IMR-90 (cell line): ENCODE data around the gene ZNF592. TPM values are rescaled to one million over a fixed set of nuclear protein-coding genes. Genes with fewer than 3 reads are reported as not detected.

Source experiments
- ATAC-seq: fragments of 200-7000 bp; cut with Tn5 transposase; 2 replicates; pipeline ENCODE4 v1.9.1; 2020; ENCODE audit warnings: low read depth, mild to moderate bottlenecking, moderate library complexity
- BruUV-seq: library from RNA; stranded (reverse); fragments of 400-500 nt; replicated peaks from 2 replicates; lab custom pipeline; 2021; lab: Mats Ljungman, UMichigan
- CTCF ChIA-PET: fragments of 300-600 bp; formaldehyde crosslinking; extraction: SDS; loops from one replicate; lab custom pipeline; 2021; ENCODE audit warnings: antibody characterized with exemption; lab: Yijun Ruan, JAX
- POLR2A ChIA-PET: fragments of 300-600 bp; sonication (Branson Sonifier 250); formaldehyde crosslinking; loops from one replicate; lab custom pipeline; 2022; ENCODE audit warnings: antibody characterized with exemption; ENCODE audit not compliant: unreplicated experiment; lab: Charles Lee
- DNase-seq: peaks from one replicate; pipeline ENCODE4 v3.0.0; 2013
- H2AFZ ChIP-seq: replicated peaks from 2 replicates; pipeline ENCODE3; 2013; ENCODE audit warnings: low read length, mild to moderate bottlenecking; ENCODE audit not compliant: poor library complexity
- H2AK5ac ChIP-seq: 2 replicates; pipeline ENCODE4 v1.6.1; 2013; ENCODE audit warnings: low read depth, low read length, inconsistent platforms
- H2AK9ac ChIP-seq: replicated peaks from 2 replicates; pipeline ENCODE3; 2013; ENCODE audit warnings: mild to moderate bottlenecking, low read depth, low read length, moderate library complexity; ENCODE audit not compliant: poor library complexity
- H2BK120ac ChIP-seq: 2 replicates; pipeline ENCODE4 v1.6.1; 2013; ENCODE audit warnings: low read depth, low read length, inconsistent platforms
- H2BK15ac ChIP-seq: 3 replicates; pipeline ENCODE4 v1.6.1; 2013; ENCODE audit warnings: low read depth, low read length, inconsistent platforms
- H2BK20ac ChIP-seq: 2 replicates; pipeline ENCODE4 v1.6.1; 2013; ENCODE audit warnings: low read depth, mild to moderate bottlenecking, inconsistent platforms, low read length, moderate library complexity
- H2BK5ac ChIP-seq: 2 replicates; pipeline ENCODE4 v1.6.1; 2013; ENCODE audit warnings: mild to moderate bottlenecking, low read depth, low read length, inconsistent platforms; ENCODE audit not compliant: poor library complexity, severe bottlenecking
- H3K14ac ChIP-seq: replicated peaks from 2 replicates; pipeline ENCODE4 v1.6.1; 2013; ENCODE audit warnings: low read depth, low read length, inconsistent platforms
- H3K18ac ChIP-seq: 2 replicates; pipeline ENCODE4 v1.6.1; 2013; ENCODE audit warnings: low read depth, low read length, control low read depth
- H3K23ac ChIP-seq: 2 replicates; pipeline ENCODE4 v1.6.1; 2013; ENCODE audit warnings: low read depth, low read length, inconsistent platforms
- H3K27ac ChIP-seq: 2 replicates; pipeline ENCODE4 v1.5.1; 2013; ENCODE audit warnings: mild to moderate bottlenecking, control low read depth, low read length; ENCODE audit not compliant: insufficient read depth
- H3K27me3 ChIP-seq: 2 replicates; pipeline ENCODE4 v1.6.1; 2013; ENCODE audit warnings: low read length; ENCODE audit not compliant: control insufficient read depth, insufficient read depth
- H3K36me3 ChIP-seq: 2 replicates; pipeline ENCODE4 v1.6.1; 2013; ENCODE audit warnings: low read length, mixed read lengths; ENCODE audit not compliant: control insufficient read depth, insufficient read depth
- H3K4ac ChIP-seq: 2 replicates; pipeline ENCODE4 v1.6.1; 2013; ENCODE audit warnings: low read depth, low read length, inconsistent platforms
- H3K4me1 ChIP-seq: 2 replicates; pipeline ENCODE4 v1.6.1; 2013; ENCODE audit warnings: low read length, mixed read lengths; ENCODE audit not compliant: control insufficient read depth, insufficient read depth
- H3K4me2 ChIP-seq: 2 replicates; pipeline ENCODE4 v1.6.1; 2013; ENCODE audit warnings: low read depth, mild to moderate bottlenecking, control low read depth, low read length, moderate library complexity
- H3K4me3 ChIP-seq: 2 replicates; pipeline ENCODE4 v1.5.1; 2013; ENCODE audit warnings: low read depth, mild to moderate bottlenecking, control low read depth, low read length, moderate library complexity; ENCODE audit not compliant: insufficient read depth
- H3K56ac ChIP-seq: 2 replicates; pipeline ENCODE4 v1.6.1; 2013; ENCODE audit warnings: low read length, inconsistent platforms; ENCODE audit not compliant: insufficient read depth; ENCODE audit errors: extremely low read depth
- H3K79me1 ChIP-seq, 2 experiments: 2 replicates each; pipeline ENCODE4 v1.6.1; 2013; ENCODE audit warnings: low read length in 2 of 2, inconsistent platforms in 1 of 2, low read depth in 1 of 2
- H3K9ac ChIP-seq: 2 replicates; pipeline ENCODE4 v1.6.1; 2013; ENCODE audit warnings: low read depth, low read length, control low read depth
- H3K9me1 ChIP-seq: 2 replicates; pipeline ENCODE4 v1.6.1; 2013; ENCODE audit warnings: low read length, inconsistent platforms; ENCODE audit not compliant: insufficient read depth
- H3K9me3 ChIP-seq: 2 replicates; pipeline ENCODE4 v1.6.1; 2013; ENCODE audit warnings: low read length; ENCODE audit not compliant: control insufficient read depth, insufficient read depth
- H4K20me1 ChIP-seq: 2 replicates; pipeline ENCODE4 v1.6.1; 2013; ENCODE audit warnings: low read length, inconsistent platforms; ENCODE audit not compliant: insufficient read depth
- H4K5ac ChIP-seq: 2 replicates; pipeline ENCODE4 v1.6.1; 2013; ENCODE audit warnings: mild to moderate bottlenecking, low read depth, low read length, control low read depth
- H4K8ac ChIP-seq, 2 experiments: 2 replicates each; pipeline ENCODE4 v1.6.1; 2013; ENCODE audit warnings: low read depth in 2 of 2, low read length in 2 of 2, control low read depth in 1 of 2, inconsistent platforms in 1 of 2
- H4K91ac ChIP-seq: 2 replicates; pipeline ENCODE4 v1.6.1; 2013; ENCODE audit warnings: low read depth, low read length, inconsistent platforms; ENCODE audit not compliant: insufficient read depth
- BHLHE40 ChIP-seq: fragments of 150-350 bp; IDR thresholded peaks from 2 replicates; pipeline ENCODE4 v1.6.1; 2016; ENCODE audit warnings: mild to moderate bottlenecking, low read depth, low read length
- CEBPB ChIP-seq: IDR thresholded peaks from 2 replicates; pipeline ENCODE4 v1.6.1; 2012; ENCODE audit warnings: low read depth, low read length, improper control_type of control experiment
- CHD1 ChIP-seq: IDR thresholded peaks from 2 replicates; pipeline ENCODE4 v1.6.1; 2012; ENCODE audit warnings: low read depth, low read length, improper control_type of control experiment
- MAZ ChIP-seq: IDR thresholded peaks from 2 replicates; pipeline ENCODE4 v1.6.1; 2012; ENCODE audit warnings: low read depth, mild to moderate bottlenecking, low read length, improper control_type of control experiment, moderate library complexity, borderline replicate concordance
- MXI1 ChIP-seq: IDR thresholded peaks from 2 replicates; pipeline ENCODE4 v1.6.1; 2012; ENCODE audit warnings: low read depth, mild to moderate bottlenecking, low read length, moderate library complexity, borderline replicate concordance
- NFE2L2 ChIP-seq: fragments of 150-350 bp; IDR thresholded peaks from 2 replicates; pipeline ENCODE4 v1.6.1; 2016; ENCODE audit warnings: low read depth, mild to moderate bottlenecking, low read length
- POLR2A ChIP-seq: IDR thresholded peaks from 2 replicates; pipeline ENCODE4 v1.6.1; 2012; ENCODE audit warnings: mild to moderate bottlenecking, low read depth, low read length
- SMC3 ChIP-seq: fragments of 150-350 bp; IDR thresholded peaks from 2 replicates; pipeline ENCODE4 v1.6.1; 2016; ENCODE audit warnings: low read depth, mild to moderate bottlenecking, antibody characterized with exemption, low read length, moderate library complexity
- dilution Hi-C: fragments of 300-500 bp; cut with HindIII; formaldehyde crosslinking; loops from one replicate; pipeline ENCODE4 v1.14.3; 2018; ENCODE audit warnings: low sequenced_read_pairs; ENCODE audit not compliant: unreplicated experiment
- in situ Hi-C: fragments of 300-500 bp; cut with MboI; formaldehyde crosslinking; loops from 3 replicates; pipeline ENCODE4 v1.14.3; 2019; ENCODE audit warnings: low sequenced_read_pairs, inconsistent platforms, mixed read lengths
- intact Hi-C: fragments of 100-400 bp; cut with micrococcal nuclease; formaldehyde crosslinking; loops from 2 replicates; pipeline ENCODE4 v1.10.0; 2022
- polyA plus RNA-seq, 3 experiments: library from polyadenylated mRNA; depleted of rRNA; stranded (reverse); fragments of >200 nt; gene quantifications; 2 replicates each; pipeline ENCODE4 v1.2.3, GENCODE V29; 2012; ENCODE audit warnings: low replicate concordance in 1 of 3
- total RNA-seq: library from RNA; depleted of rRNA; stranded (reverse); fragments of >200 nt; gene quantifications from 2 replicates; pipeline ENCODE4 v1.2.3, GENCODE V29; 2012
- TF ChIP-seq, protein P1 (sequence below): conservative IDR thresholded peaks from 2 replicates; pipeline ENCODE4 v1.5.1; 2012; ENCODE audit warnings: mild to moderate bottlenecking, low read depth, low read length, improper control_type of control experiment
- TF ChIP-seq, protein P2 (sequence below): fragments of 150-350 bp; IDR thresholded peaks from 2 replicates; pipeline ENCODE4 v1.6.1; 2017; ENCODE audit warnings: mild to moderate bottlenecking, antibody characterized with exemption, low read length, low read depth

The ZNF592 gene
- total and polyA plus RNA-seq, 2 of the 4 experiments (the other 2 are of a cell fraction), result 4.3 to 10.2 TPM

DNA sequence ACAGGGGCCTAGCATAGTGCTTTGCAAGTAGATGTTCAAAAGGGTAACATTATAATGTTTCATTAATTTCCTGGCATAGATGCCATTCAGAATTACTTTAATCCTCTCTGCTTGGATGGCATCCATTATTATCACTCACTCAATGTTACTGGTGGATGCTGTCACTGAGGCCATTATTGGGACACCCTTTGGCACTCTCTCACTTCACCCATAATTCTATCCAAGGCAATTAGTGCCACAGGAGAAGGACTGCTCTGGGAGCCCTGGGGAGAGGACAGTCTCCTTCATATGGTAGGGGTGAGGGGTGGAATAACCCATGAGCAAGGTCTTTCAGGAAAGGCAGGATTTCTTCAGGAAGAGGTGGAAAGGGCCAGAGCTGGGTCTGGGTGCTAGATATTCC, 107.4 kb downstream of the ZNF592 start:
- Histone ChIP-seq H2AK9ac (no peak overlapping the region), H2BK15ac (no peak overlapping the region), H3K4me2 (no peak overlapping the region), H2BK120ac (no peak overlapping the region), H2AK5ac (no peak overlapping the region), H3K14ac (no peak overlapping the region), H3K9me1 (no peaks in the 10 kb centered on the region), H3K4me3 (no peak overlapping the region), H3K18ac (no peak overlapping the region), H2AFZ (no peak overlapping the region), H4K91ac (no peak overlapping the region), H3K4ac (no peak overlapping the region), H3K4me1 (no peaks in the 10 kb centered on the region), H2BK5ac (no peak overlapping the region), H4K5ac (no peak overlapping the region), H3K27ac (no peak overlapping the region), H3K56ac (no peak overlapping the region), H3K36me3 (no peaks in the 10 kb centered on the region), H3K9me3 (no peaks in the 10 kb centered on the region), H4K20me1 (no peaks in the 10 kb centered on the region), H4K8ac (no peak overlapping the region), H3K79me1 (no peaks in the 10 kb centered on the region), H3K23ac (no peak overlapping the region), H2BK20ac (no peak overlapping the region), H3K27me3 (peaks cover 9% of the 10 kb centered on the region), H3K9ac (no peak overlapping the region)
- ChIA-PET CTCF (no interaction called here), POLR2A (no interaction called here)
- in situ Hi-C loops (no loop called here), dilution Hi-C loops (no loop called here), intact Hi-C loops (no loop called here)
- TF ChIP-seq CHD1, result no peak
- no peak for TF ChIP-seq CEBPB
- TF ChIP-seq BHLHE40, result no peak
- TF ChIP-seq, protein P1, sequence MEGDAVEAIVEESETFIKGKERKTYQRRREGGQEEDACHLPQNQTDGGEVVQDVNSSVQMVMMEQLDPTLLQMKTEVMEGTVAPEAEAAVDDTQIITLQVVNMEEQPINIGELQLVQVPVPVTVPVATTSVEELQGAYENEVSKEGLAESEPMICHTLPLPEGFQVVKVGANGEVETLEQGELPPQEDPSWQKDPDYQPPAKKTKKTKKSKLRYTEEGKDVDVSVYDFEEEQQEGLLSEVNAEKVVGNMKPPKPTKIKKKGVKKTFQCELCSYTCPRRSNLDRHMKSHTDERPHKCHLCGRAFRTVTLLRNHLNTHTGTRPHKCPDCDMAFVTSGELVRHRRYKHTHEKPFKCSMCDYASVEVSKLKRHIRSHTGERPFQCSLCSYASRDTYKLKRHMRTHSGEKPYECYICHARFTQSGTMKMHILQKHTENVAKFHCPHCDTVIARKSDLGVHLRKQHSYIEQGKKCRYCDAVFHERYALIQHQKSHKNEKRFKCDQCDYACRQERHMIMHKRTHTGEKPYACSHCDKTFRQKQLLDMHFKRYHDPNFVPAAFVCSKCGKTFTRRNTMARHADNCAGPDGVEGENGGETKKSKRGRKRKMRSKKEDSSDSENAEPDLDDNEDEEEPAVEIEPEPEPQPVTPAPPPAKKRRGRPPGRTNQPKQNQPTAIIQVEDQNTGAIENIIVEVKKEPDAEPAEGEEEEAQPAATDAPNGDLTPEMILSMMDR, result no peak
- TF ChIP-seq POLR2A, result no peak
- TF ChIP-seq SMC3, result no peak
- TF ChIP-seq, protein P2, sequence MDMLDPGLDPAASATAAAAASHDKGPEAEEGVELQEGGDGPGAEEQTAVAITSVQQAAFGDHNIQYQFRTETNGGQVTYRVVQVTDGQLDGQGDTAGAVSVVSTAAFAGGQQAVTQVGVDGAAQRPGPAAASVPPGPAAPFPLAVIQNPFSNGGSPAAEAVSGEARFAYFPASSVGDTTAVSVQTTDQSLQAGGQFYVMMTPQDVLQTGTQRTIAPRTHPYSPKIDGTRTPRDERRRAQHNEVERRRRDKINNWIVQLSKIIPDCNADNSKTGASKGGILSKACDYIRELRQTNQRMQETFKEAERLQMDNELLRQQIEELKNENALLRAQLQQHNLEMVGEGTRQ, result no peak
- TF ChIP-seq NFE2L2, result no peak
- TF ChIP-seq MXI1, result no peak
- TF ChIP-seq MAZ, result no peak
- ATAC-seq (no peak), DNase-seq (no peak)
- no TSS peak for BruUV-seq
